HT1080 (cell line): Measurements from ENCODE around the gene LCP1. TPM values are rescaled to one million over a fixed set of nuclear protein-coding genes. Genes with fewer than 3 reads are reported as not detected.

Source experiments
- DNase-seq: peaks from one replicate; pipeline ENCODE4 v3.0.0-alpha.2; 2015; ENCODE audit warnings: low read depth
- total RNA-seq: library from RNA; depleted of rRNA; stranded (reverse); fragments of >200 nt; shearing (Covaris generic); gene quantifications from 2 replicates; pipeline ENCODE4 v1.2.3, GENCODE V29; 2014

LCP1 gene
- total RNA-seq, 1 experiment from 2014 or later = 370 TPM

DNA sequence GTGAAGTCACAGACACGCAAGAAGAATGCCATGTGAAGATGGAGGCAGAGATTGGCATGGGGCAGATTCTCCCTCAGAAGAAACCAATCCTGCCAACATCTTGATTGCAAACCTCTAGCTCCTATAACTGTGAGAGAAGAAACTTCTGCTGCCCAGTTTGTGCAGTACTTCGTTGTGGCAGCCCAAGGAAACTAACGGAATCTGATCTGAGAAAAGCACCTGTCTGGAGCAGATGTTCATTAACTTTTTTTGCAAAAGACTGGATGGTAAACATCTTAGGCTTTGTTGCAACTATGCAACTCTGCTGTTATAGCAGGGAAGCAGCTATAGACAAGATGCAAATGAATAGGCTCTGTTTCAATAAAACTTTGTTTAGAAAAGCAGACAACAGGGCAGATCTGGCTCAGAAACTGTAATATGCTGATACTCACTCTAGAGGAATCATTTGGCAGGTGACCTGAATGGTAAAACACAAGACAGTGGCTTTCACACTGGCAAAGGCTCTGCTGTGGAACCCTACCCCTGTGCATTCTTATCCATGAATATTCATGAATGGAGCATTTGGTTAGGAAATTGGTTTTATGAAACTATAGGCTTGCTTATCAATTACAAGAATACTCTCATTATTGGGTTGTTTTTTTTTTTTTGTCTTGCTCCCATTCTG is 51.9 kb downstream of the LCP1 start:
- DNase-seq = no peak

DNA sequence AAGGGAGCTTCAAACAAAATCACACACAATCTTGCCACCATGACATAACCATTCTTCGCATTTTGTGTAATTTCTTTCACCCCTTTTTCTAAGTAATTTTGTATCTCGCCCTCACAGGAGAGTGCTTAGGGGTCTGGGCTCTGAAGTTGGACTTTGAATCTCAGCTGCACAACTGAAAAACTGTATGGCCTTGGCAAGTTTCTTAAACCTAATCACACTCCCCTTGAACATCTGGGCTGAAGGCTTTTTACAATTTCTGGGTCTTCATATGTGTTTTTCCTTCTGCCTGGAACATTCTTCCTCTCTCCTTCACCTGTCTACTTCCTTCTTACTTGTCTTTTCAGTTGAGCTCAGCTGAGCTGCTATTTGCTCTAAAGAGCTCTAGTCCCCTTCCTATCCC is 52.9 kb downstream of the LCP1 start:
- DNase-seq = no peak

DNA sequence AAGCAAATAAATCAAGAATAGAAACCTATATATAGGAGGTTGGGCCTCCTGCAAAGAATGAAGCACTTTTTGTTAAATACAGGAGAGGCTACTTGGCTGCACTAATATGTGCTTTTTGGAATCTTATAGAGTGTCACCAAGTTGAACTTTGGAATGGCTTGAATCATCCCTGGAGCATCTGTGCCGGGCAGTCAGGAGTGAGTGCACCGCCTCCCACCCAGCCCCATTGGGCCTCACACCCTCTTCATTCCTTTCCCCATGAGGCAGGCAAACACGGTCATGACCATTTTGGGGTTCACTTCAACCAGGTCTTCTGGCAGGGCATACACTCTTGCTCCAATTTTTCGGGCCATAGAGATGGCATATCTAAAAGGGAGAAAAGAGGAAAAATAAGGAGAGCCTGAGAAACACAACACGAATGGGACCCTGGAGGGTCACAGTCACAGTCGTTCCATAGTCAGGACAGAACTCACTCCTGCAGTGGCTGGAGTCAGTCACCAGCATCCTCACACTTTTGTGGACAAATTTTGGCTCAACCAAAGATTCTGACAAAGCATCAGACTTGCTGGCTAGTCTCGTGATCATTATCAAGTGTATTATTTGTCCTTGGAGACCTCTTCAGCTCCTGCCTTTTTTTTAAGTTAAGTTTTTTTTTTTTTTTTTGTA is 54.5 kb downstream of the LCP1 start:
- DNase-seq = no peak

GRCh38 chr13:46126552-46127357 is 55.2 kb downstream of the LCP1 start:
- peak; percentile 76 for DNase-seq

DNA sequence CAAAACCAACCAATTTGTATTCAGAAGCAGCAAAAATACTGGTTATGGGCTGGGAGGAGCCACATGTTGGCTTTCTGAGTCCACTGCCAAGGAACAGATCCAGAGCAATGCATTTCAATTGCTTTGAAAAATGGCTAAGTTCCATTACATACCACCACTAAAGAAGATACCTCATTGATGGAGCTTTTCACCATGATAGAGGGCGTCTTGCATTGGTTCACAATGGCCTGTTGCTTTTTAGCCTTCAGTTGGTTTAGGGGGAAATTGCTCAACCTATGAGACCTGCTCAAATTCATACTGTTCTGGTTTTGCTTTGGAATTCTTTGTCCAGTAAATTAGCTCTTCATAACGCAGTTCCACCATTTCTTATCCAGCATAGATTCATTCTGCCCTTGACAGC is 55.9 kb downstream of the LCP1 start:
- DNase-seq = no peak

DNA sequence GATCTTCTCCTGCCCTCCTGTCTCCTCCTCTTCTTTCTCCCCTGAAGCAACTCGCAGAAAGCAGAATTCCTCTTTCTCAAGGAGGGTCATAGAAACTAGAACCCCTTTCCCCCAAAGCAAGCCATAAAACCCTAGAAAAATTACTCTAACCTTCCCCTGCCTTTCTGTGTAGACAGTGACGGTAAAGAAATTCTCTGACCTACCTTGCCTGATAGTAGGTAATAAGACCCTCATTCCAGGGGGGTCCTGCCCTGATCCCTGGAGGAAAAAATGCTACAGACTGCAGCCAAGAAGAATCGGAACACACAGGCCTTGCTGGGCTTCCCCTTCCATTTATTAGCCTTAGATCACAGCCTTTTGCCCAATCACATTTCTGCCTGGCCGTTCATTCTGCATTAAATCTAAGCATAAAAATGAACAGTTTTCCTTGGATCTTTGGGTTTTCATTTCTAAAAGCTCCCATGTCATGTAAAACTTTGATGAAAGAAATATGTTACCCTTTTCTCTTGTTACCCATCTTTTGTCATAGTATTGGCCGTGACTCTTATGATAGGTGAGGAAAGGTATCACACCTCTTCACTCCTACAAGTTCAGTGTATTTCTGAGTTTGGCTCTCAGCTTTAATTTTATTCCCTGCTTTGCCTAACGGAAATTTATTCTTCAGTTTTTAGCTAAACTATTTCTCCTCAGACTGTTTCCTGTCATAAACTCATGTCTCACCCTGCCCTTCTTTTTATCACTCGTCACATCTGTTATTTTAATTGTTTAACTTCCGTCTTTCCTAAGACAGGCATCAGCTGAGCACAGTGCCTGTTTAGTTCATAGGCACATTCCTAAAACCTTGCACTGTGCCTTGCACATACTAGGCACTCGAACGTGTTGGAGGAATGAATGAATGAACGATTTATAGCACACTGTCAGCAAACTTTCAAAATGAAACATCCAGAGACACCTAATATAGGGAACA is 56.7 kb downstream of the LCP1 start:
- no peak for DNase-seq

GRCh38 chr13:46124531-46124966 is 57.4 kb downstream of the LCP1 start:
- DNase-seq = no peak

DNA sequence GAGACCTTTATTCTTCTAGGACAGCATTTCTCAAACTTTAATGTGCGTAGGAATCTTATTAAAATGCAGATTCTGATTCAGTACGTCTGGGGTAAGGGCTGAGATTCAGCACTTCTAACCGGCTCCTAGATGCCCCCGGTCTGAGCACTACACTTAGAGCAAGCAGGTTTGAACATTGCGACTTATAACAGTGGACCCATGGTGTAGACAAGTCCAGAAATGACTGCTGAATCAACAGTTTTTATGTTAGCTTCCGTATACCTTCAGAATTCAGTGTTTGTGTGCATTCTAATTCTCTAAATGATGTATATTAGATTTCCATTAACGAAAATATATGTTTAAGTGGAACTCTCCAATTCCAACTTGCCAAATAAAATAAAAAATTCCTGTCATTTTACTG is 59.7 kb downstream of the LCP1 start:
- no peak for DNase-seq

DNA sequence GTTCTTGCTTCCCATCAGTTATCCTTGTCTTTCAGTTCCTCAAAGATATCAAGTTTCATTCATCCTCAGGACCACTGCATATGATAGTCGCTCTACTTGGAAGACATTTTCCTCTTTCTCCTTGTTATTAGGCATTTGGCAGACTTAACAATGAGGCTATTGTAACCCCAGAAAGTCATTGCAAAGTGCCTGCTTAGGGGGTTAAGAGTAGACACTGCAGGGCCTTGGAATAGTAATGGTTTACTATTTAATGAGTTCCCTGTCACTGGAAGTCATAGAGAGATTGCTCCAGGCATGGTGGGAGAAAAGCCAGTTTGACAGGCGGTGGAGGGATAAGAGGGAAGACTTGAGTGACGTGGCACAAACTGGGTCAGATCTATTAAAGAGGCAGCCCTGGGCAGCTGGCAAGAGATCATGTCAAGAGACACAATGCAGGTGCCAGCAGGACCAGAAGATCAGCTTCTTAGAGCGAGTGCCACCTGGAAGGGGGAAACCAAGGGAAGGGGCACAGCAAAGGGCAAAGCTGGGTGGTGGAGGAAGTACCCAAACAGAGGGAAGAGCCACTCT is 60.3 kb downstream of the LCP1 start:
- no peak for DNase-seq

DNA sequence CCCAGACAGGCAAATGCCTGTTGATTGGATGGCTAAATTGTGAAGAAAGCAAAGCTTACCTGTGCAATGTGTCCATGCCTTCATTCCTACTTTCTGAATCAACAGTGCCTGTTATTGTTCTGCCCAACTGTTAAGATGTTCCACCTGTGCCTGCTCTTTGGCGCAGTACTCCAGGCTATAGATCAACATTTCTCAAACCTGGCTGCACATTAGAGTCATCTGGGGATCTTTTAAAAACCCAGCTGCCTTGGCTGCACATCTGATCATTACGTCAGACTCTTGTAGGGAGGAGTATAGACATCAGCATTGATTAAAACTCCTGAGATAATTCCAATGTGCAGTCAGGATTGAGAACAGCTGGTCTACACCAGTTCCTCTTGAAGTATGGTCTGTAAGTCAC is 60.9 kb downstream of the LCP1 start:
- DNase-seq = no peak

GRCh38 chr13:46119883-46120614 is 61.9 kb downstream of the LCP1 start:
- peak; percentile 88 for DNase-seq

- DNase-seq = no peak
Observed at GRCh38 chr13:46116653-46117502, 65.1 kb downstream of the LCP1 start.

GRCh38 chr13:46114613-46115012 is 67.4 kb downstream of the LCP1 start:
- DNase-seq = no peak

DNA sequence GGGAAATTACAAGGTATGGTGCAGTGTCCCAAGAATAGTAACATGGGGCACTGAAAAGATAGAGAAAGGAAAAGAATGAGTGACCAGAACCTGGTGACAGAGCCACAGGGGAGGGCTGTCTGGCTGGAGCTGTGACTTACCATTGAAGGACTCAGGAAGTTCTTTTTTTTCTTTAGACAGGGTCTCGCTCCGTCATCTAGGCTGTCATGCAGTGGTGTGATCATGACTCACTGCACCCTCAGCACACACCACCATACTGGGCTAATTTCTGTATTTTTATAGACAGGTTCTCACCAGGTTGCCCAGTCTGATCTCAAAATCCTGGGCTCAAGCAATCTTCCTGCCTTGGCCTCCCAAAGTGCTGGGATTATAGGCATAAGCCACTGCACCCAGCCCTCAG is 68.4 kb downstream of the LCP1 start:
- DNase-seq = peak; percentile 95

DNA sequence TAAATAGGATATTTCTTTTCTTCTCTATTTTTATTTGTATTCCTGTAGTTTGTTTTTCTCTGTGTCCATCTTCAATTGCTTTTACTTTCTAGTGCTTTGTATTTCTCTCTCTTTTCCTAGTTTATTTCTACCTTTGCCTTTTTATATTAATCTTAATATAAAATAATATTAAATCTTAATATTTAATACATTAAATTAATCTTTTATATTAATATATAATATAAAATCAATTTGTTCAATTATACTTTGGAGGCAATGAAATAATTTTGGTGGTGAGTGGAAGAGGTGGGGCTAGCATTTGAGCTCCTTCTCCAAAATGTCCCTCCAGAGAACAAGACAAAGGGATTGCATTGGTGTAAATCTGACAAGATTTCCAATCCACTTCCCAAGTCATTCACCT is 70.8 kb downstream of the LCP1 start:
- DNase-seq = no peak

DNA sequence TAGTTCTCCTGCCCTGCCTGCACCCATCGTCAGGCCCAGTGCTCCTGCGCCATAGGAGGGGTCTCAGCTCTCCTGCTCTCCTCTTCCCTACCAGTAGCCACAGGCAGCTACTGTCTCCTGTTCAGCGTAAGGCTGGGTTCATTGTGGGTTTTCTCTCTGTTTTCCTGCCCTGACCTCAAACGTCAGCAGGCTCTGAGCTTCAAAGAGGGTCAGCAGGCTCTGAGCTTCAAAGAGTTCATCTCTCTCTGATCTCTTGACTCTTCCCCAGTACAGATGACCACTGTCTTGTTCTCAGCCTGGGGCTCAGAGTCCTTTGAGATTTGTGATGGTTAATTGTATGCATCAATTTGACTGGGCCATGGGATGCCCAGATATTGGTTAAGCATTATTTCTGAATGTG is 72.5 kb downstream of the LCP1 start:
- no peak for DNase-seq

GRCh38 chr13:46106839-46107371 is 75.1 kb downstream of the LCP1 start:
- DNase-seq = peak; percentile 37

DNA sequence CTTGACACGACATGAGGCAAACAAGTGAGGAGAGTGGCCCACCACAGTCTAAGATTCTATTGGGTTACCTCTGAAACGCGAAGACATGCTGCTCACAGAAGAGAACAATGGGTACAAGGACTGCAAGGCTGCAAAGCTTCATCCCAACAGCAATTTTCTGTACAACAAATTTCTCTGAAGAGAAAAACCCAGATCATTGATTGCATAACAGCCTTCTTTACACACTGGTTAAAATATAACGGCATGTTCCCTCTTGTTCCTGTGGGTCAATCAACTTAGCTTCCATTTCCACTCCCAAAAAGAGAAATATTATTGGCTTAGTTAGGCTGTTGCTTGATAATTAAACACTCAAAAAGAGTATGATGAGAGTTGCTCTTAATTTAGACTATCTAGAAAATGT is 77.1 kb downstream of the LCP1 start, which contains the start of gene CPB2:
Gene CPB2, minus strand, starts transcription at position 166 of the 400 bp plus-strand sequence. Its CDS starts 24 bp downstream, at position 142.
- no peak for DNase-seq

DNA sequence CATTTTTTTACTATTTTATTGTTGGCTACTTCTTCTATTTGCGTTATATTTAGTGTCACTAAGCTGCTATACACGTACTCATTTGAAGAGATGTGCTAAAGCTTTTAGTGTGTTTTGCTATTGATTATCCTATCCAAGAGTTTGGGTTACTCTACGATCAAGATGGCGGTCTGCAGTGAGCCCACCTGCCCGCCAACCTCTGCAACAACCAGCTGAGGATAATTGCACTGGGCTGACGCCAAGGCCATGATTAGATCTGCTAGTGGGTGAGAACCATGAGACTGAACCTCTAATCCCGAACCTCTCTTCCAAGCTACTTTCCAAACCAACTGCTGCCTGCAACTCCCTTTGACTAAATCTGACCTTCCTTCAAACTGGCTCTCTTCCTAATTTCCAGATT is 78.9 kb downstream of the LCP1 start:
- DNase-seq = no peak
